HS-5 (cell line): Measurements from ENCODE around the gene ZNF205.

Experiments
- DNase-seq: peaks from one replicate; pipeline ENCODE4 v3.0.0-alpha.2; 2012; ENCODE audit warnings: low read depth

Gene ZNF205

GRCh38 chr16:3084969-3085670, 27.3 kb upstream of the ZNF205 start:
- no peak for DNase-seq

DNA sequence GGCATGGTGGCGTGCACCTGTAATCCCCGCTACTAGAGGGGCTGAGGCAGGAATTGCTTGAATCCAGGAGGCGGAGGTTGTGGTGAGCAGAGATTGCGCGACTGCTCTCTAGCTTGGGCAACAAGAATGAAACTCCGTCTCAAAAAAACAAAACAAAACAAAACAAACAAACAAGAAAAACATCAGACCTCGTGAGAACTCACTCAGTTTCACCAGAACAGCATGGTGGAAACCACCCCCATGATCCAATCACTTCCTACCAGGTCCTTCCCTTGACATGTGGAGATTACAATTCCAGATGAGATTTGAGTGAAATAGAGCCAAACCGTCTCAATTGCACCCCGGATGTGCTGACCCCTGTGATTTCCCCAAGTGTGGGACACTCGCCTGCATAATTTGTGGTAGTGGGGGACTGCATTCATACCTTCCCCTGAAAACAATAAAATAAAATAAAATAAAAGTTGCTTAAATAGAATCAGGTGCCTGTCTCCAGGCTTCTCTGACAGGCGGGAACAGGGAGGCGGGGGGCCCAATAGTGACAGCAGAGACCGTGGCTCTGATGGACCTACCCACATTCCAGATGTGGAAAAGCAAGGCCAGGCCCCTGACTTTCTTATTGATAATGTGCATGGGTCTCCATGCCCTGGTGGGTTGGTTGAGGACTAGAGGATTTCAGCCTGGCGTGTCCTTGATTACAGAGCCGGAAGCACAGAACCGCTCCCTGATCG, 26.4 kb upstream of the ZNF205 start:
- DNase-seq, result no peak

DNA sequence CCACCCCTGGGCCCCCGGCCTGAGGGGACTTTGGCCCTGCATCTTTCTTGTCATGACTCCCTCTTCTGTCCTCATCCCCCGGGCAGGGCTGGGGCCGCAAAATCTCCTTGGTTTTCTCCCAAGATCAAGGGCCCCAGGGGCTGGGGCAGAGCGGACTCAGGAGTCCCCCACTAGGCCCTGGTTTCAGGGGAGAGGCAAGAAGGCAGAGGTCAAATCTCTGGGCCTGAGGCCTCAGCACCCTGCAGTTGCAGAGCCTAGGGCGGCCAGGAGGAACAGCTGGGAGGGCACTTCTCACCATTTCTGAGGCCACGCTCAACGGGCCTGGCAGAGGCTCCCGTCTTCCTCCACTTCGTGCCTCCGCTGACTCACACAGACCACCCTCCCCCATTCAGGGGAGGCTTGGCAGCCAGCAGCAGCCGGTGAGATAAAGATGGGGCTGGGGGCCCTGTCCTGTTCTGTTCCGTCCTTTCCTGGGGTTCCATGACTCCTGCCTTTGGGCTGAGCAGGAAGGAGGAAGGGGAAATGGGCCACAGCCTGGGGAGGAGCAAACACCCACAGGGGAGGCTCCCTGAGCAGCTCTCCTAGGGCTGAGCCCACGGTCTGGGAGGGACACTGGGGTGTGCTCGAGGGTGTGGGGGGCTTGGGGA, 25.7 kb upstream of the ZNF205 start:
- no peak for DNase-seq

DNA sequence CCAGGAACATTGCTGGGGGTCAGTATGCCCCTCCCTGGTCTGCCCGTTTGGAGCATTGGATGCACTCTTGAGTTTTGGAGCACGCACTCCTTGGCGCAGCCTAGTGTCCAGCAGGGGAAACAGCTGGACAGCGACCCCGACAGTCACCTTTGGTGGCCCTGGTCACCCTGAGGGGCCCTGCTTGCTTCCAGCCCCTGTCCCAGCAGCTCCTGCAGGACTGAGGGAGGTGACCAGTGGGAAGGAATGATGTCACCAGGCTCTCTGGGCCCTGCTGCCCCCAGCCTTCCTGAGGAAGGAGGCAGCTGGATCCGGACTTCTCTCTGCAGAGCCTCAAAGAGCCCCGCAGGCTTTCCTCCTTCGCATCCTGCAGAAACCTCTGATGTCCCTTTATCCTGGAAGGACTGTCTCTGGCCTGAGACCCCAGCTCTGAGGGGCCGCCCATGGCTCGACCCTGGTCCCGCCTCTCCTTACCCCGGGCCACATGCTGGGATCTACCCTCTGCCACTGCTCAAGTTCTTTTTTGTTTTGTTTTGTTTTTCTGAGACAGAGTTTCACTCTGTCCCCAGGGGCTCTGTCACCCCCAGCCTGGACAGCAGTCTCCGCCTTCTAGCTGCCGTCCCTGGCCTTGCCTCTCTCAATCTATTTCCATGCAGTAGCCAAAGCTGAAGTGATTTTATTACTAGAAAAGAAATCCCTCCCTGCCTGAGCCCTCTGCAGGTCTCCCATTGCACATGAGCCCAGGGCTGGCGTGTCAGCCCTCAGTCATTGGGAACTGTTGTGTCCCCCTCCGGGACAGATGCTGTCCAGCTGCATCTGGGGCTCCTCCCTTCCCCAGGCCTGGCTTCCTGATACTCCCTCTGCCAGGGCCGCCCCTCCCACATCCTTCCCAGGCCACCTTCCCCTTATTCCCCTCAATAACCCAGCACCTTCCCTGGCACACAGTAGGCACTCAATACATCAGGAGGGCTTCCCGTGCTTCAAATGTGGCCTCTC, 24.8 kb upstream of the ZNF205 start:
- DNase-seq, result no peak

DNA sequence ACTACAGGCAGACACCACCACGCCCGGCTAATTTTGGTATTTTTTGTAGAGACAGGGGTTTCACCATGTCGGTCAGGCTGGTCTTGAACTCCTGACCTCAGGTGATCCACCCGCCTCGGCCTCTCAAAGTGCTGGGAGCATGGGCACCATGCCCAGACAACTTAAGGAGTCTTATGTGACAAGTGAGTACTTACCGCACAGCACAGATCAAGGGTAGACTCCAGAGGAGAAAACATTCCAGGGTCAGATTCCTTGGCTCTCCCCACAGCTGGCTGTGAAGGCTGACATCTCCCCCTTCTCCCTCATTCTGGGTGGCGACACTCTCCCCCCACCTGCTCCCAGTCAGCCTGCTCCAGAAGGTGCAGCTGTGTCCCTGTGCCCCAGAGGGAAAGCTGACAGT, 23.9 kb upstream of the ZNF205 start:
- DNase-seq, result no peak

- no peak for DNase-seq
These were observed 23.3 kb upstream of the ZNF205 start for GRCh38 chr16:3088925-3089716.

DNA sequence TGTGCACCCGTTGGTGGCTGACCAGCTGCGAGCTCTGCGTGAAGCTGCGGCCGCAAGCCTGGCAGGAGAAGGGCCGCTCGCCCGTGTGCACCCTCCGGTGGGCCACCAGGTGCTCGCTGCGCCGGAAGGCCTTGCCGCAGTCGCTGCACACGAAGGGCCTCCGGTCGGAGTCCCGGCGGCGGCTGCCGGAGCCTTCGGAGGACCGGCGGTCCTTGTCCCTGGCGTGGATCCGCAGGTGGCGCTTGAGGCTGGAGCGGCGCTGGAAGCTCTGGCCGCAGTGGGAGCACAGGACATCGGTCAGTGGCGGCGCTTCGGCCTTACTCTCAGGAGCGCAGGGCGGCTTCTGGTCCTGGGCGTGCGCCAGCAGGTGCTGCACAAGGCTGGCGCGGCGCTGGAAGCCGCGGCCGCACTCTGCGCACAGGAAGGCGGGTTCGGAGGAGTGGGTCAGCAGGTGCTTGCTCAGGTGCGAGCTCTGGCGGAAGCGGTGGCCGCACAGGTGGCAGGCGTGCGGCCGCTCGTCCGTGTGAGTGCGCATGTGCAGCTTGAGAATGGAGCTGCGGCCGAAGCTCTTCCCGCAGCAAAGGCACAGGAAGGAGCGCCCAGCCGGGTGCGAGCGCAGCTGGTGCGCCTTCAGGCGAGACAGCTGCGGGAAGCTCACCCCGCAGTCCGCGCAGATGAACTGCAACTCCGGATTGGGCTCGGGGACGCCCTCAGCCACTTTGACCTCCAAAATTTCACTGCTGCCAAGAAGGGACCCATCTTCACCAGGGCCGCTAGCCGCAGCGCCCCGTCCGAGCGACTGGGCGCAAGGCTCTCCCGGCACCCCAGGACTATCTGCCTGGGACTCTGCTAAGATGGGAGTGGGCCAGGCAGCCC, 22.4 kb upstream of the ZNF205 start:
- DNase-seq, result no peak

- no peak for DNase-seq
These were observed 20.8 kb upstream of the ZNF205 start for GRCh38 chr16:3091551-3091950.

DNA sequence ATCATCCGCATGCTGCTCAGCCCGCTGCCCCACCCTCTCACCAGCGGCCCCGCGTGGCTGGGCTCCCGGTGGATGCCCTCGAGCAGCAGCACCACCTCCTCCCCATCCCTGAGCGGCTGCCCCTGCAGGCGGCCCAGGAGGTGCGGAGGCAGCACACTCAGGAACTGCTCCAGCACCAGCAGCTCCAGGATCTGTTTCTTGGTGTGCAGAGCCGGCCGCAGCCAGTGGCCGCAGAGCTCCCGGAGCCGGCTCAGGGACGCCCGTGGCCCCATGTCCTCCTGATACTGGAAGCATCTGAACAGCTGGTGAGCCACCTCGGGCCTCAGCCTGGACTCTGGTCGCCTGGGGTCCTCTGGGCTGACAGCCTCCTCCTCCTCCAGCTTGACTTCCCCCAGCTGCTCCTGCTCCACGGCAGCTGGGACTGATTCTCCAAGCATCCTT, 19.9 kb upstream of the ZNF205 start:
- no peak for DNase-seq

DNA sequence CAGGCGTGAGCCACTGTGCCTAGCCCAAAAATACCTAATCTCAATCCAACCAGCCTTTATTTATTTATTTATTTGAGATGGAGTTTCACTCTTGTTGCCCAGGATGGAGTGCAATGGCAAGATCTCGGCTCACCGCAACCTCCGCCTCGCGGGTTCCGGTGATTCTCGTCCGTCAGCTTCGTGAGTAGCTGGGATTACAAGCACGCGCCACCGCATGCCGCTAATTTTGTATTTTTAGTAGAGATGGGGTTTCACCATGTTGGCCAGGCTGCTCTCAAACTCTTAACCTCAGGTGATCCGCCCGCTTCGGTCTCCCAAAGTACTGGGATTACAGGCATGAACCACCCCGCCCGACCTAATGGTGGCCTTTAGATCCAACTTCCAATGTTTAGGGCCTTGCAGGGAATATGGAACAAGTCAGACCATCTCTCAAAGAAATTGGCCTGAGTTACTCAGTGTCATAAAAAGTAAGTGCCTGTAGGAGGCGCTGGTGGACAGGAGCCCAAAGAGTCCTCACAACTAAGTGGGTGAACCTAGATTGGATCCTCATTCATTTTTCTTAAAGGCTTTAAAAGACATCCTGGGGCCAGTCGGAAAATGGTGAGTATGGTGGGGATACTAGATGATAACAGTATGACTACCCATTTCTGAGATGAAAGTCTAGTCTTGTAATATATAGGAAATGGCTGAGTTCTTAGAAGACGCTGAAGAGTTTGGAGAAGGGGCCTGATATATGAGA, 17.9 kb upstream of the ZNF205 start:
- no peak for DNase-seq

- no peak for DNase-seq
These were observed 16.5 kb upstream of the ZNF205 start for GRCh38 chr16:3095869-3096268.

- DNase-seq, result no peak
These were observed 16.0 kb upstream of the ZNF205 start for GRCh38 chr16:3096362-3096761.

GRCh38 chr16:3097266-3097665, 15.1 kb upstream of the ZNF205 start:
- no peak for DNase-seq

DNA sequence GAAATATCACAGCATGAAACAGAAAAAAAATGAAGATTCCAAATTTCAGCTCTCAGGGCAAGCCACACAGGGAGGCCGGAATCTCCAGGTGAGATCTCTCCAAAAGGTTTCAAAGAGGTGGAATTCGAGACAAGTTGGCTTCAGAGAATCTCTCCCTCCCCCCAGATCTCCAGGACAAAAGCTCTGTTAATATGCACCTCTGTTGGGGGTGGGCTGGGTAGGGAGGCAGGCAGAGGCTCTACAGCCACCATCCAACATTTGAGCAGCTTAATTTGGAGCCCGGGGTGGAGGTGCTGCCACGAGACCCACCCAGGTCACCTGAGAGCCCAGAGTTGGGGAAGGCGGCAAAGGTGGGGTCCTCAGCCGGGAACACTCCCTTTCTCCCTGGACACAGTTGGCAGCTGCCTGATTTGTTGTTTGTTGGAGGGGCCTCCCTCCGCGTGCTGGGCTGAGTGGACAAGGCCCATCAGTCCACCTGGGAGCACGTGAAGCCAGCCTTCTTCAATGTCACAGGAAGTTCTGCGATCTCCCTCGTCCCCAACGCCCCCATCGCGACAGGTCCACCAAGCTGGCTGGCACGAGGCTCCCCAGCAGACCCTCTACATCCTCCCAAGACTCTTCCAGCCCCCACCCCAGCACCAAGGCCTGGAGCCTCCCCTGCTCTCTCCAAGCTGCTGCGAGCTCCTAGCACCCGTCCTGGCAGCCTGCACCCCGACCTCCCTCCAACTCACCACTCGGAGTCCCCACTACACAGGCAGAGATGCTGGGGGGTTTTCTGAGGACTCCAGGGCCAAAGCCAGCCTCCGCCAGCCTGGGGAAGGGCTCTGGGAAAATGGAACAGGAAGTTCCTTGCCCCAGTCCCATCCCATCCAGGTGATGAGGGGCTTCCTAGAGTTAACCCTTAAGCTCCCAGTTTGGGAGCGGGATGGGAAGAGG, 13.7 kb upstream of the ZNF205 start, which contains the start of gene ZSCAN10:
Gene ZSCAN10, minus strand, starts transcription at position 836 of the 936 bp plus-strand sequence. CDS start 6,357 bp downstream, outside the sequence.
- DNase-seq, result no peak

DNA sequence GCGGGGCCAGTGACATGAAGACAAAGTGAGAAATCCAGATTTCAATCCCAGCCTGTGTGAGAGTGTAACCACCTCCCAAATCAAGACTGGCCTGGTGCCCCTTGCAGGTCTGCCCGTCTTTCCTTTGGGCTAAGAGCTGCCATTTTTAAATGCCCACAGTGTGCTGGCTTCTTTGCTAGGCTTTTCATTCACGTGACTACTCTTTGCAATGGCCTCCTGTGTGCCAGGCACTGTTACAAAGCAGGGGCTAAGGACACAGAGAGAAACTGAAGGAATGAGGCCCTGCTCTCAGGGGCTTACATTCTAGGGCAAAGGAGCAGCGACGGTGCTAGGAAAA, 13.0 kb upstream of the ZNF205 start:
- DNase-seq, result no peak

- DNase-seq, result no peak
These were observed 12.5 kb upstream of the ZNF205 start for GRCh38 chr16:3099732-3100499.

DNA sequence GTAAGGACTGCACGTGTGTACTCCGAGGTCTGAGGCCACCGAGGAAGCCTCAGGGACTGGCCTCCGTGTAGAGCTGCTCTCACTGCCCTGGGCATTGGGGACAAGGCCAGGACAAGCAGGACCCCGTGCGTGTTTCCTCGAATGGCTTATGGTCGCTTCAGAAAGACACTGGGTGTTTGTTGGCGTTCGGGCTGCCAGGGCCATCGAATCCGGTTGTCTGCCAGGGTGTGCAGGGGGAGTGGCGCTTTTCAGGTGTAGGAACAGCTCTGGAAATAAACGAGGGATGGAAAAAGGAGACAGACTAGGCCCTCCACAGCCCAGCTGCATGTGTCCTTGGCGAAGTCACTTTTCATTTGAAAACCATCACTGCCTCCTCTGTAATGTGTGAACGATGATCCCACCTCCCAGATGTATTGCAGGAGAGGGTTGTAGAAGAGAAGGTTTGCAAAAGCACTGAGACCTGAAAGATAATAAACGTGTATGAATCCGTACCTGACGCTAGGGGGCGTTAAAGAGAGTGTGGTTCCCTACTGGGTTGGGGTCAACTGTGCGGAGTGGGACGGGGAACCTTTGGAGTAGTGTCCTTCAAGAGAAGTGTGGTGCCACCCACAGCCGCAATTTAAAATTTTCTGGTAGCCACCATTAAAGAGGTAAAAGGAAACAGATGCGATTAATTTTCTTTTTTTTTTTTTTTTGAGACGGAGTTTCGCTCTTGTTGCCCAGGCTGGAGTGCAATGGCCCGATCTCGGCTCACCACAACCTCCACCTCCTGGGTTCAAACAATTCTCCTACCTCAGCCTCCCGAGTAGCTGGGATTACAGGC, 11.2 kb upstream of the ZNF205 start:
- DNase-seq, result no peak
